Parathyroid adenoma (tissue), 2 donors: ENCODE results near the gene LURAP1L.

Experiments used
- H2AFZ ChIP-seq: fragments of 300-600 bp; sonication (generic); one replicate; pipeline ENCODE4 v1.7.0; 2017; ENCODE audit warnings: antibody characterized with exemption, mild to moderate bottlenecking
- H3K27ac ChIP-seq: fragments of 300-600 bp; sonication (generic); one replicate; pipeline ENCODE4 v1.7.0; 2017
- H3K27me3 ChIP-seq: fragments of 300-600 bp; sonication (generic); one replicate; pipeline ENCODE4 v1.7.0; 2017; ENCODE audit warnings: low read length; ENCODE audit not compliant: control insufficient read depth, insufficient read depth
- H3K36me3 ChIP-seq: fragments of 300-600 bp; sonication (generic); one replicate; pipeline ENCODE4 v1.7.0; 2017; ENCODE audit warnings: low read length; ENCODE audit not compliant: control insufficient read depth, insufficient read depth
- H3K4me1 ChIP-seq: fragments of 300-600 bp; sonication (generic); one replicate; pipeline ENCODE4 v1.7.0; 2017; ENCODE audit warnings: control low read depth
- H3K4me2 ChIP-seq: fragments of 300-600 bp; sonication (generic); one replicate; pipeline ENCODE4 v1.7.0; 2017; ENCODE audit warnings: low read length
- H3K4me3 ChIP-seq: fragments of 300-600 bp; sonication (generic); one replicate; pipeline ENCODE4 v1.7.0; 2017; ENCODE audit warnings: low read depth, low read length
- H3K79me2 ChIP-seq: fragments of 300-600 bp; sonication (generic); one replicate; pipeline ENCODE4 v1.7.0; 2017; ENCODE audit warnings: control low read depth
- H3K9ac ChIP-seq: fragments of 300-600 bp; sonication (generic); one replicate; pipeline ENCODE4 v1.7.0; 2017; ENCODE audit warnings: mild to moderate bottlenecking
- H3K9me3 ChIP-seq: fragments of 300-600 bp; sonication (generic); one replicate; pipeline ENCODE4 v1.7.0; 2017; ENCODE audit warnings: low read length; ENCODE audit not compliant: control insufficient read depth
- CTCF ChIP-seq: fragments of 300-600 bp; sonication (generic); IDR thresholded peaks from one replicate; pipeline ENCODE4 v1.7.0; 2017; ENCODE audit warnings: antibody characterized with exemption, mild to moderate bottlenecking
- donor health status: primary hyperparathyroidism.

Gene LURAP1L

GRCh38 chr9:12765088-12765798 is 9.6 kb upstream of the LURAP1L start:
- Histone ChIP-seq H3K4me2 (no peak overlapping the region), H2AFZ (no peak overlapping the region), H3K79me2 (no peaks in the 10 kb centered on the region), H3K4me3 (no peak overlapping the region), H3K36me3 (no peaks in the 10 kb centered on the region), H3K27me3 (no peaks in the 10 kb centered on the region), H3K9me3 (no peaks in the 10 kb centered on the region), H3K9ac (no peak overlapping the region), H3K4me1 (no peaks in the 10 kb centered on the region), H3K27ac (no peak overlapping the region)
- TF ChIP-seq CTCF, result no peak

GRCh38 chr9:12766357-12766756 is 8.5 kb upstream of the LURAP1L start:
- H3K4me1 ChIP-seq, result no peaks in the 10 kb centered on the region
- H3K27ac ChIP-seq, result no peak overlapping the region
- TF ChIP-seq CTCF, result no peak
- no peak overlapping the region for H3K4me2 ChIP-seq
- no peaks in the 10 kb centered on the region for H3K9me3 ChIP-seq
- H3K79me2 ChIP-seq, result no peaks in the 10 kb centered on the region
- H3K27me3 ChIP-seq, result no peaks in the 10 kb centered on the region
- H3K4me3 ChIP-seq, result no peak overlapping the region
- H3K36me3 ChIP-seq, result no peaks in the 10 kb centered on the region
- no peak overlapping the region for H2AFZ ChIP-seq
- no peak overlapping the region for H3K9ac ChIP-seq

- Histone ChIP-seq H3K27me3 (no peaks in the 10 kb centered on the region), H3K27ac (no peak overlapping the region), H2AFZ (no peak overlapping the region), H3K36me3 (no peaks in the 10 kb centered on the region), H3K4me2 (no peak overlapping the region), H3K4me3 (no peak overlapping the region), H3K9ac (no peak overlapping the region), H3K79me2 (no peaks in the 10 kb centered on the region), H3K4me1 (no peaks in the 10 kb centered on the region), H3K9me3 (no peaks in the 10 kb centered on the region)
- no peak for TF ChIP-seq CTCF
These were observed 4.6 kb upstream of the LURAP1L start for GRCh38 chr9:12770261-12770660.

GRCh38 chr9:12771891-12772290 is 2.9 kb upstream of the LURAP1L start:
- H3K79me2 ChIP-seq, result no peaks in the 10 kb centered on the region
- H3K4me1 ChIP-seq, result no peaks in the 10 kb centered on the region
- no peak overlapping the region for H2AFZ ChIP-seq
- H3K27me3 ChIP-seq, result no peaks in the 10 kb centered on the region
- no peak overlapping the region for H3K4me2 ChIP-seq
- no peak overlapping the region for H3K4me3 ChIP-seq
- no peak for TF ChIP-seq CTCF
- H3K9ac ChIP-seq, result no peak overlapping the region
- no peak overlapping the region for H3K27ac ChIP-seq
- H3K9me3 ChIP-seq, result no peaks in the 10 kb centered on the region
- no peaks in the 10 kb centered on the region for H3K36me3 ChIP-seq

GRCh38 chr9:12773562-12773961 is 1.3 kb upstream of the LURAP1L start:
- no peak overlapping the region for H2AFZ ChIP-seq
- no peak overlapping the region for H3K9ac ChIP-seq
- no peaks in the 10 kb centered on the region for H3K4me1 ChIP-seq
- no peaks in the 10 kb centered on the region for H3K9me3 ChIP-seq
- no peaks in the 10 kb centered on the region for H3K36me3 ChIP-seq
- H3K27ac ChIP-seq, result no peak overlapping the region
- no peak overlapping the region for H3K4me3 ChIP-seq
- no peak overlapping the region for H3K4me2 ChIP-seq
- no peaks in the 10 kb centered on the region for H3K79me2 ChIP-seq
- H3K27me3 ChIP-seq, result no peaks in the 10 kb centered on the region
- no peak for TF ChIP-seq CTCF
